GM12878 (cell line): ENCODE data around the gene EWSR1.

ENCODE experiments used
- CTCF ChIP-seq, 3 experiments: IDR thresholded peaks in 2 of 3; conservative IDR thresholded peaks in 1 of 3; 2 replicates each; pipeline ENCODE4 v1.5.1; 2011; ENCODE audit warnings: low read depth in 3 of 3, low read length in 3 of 3, mild to moderate bottlenecking in 3 of 3, control low read depth in 2 of 3, moderate library complexity in 2 of 3, inconsistent platforms in 1 of 3, mixed read lengths in 1 of 3; ENCODE audit not compliant: control insufficient read depth in 2 of 3, insufficient read depth in 1 of 3; ENCODE audit errors: extremely low read depth in 1 of 3
- NBN ChIP-seq: fragments of 450-650 bp; IDR thresholded peaks from 2 replicates; pipeline ENCODE4 v1.6.1; 2016
- NR2C2 ChIP-seq: IDR thresholded peaks from 2 replicates; pipeline ENCODE4 v1.6.1; 2011; ENCODE audit warnings: borderline replicate concordance, low read depth; ENCODE audit not compliant: control insufficient read depth, insufficient read length
- POLR2A ChIP-seq: IDR thresholded peaks from 2 replicates; pipeline ENCODE4 v1.6.1; 2011; ENCODE audit warnings: low read depth, mild to moderate bottlenecking, low read length
- POLR2AphosphoS5 ChIP-seq: IDR thresholded peaks from 2 replicates; pipeline ENCODE4 v1.6.1; 2011; ENCODE audit warnings: mild to moderate bottlenecking, low read length, inconsistent platforms
- RCOR1 ChIP-seq: conservative IDR thresholded peaks from 2 replicates; pipeline ENCODE4 v1.6.1; 2012; ENCODE audit warnings: low read depth, low read length, improper control_type of control experiment
- SMAD5 ChIP-seq: IDR thresholded peaks from 2 replicates; pipeline ENCODE4 v1.6.1; 2016; ENCODE audit warnings: antibody characterized with exemption, low read depth
- TCF7 ChIP-seq: IDR thresholded peaks from 2 replicates; pipeline ENCODE4 v1.6.1; 2014; ENCODE audit warnings: antibody characterized with exemption, borderline replicate concordance
- ZBTB40 ChIP-seq: fragments of 450-650 bp; IDR thresholded peaks from 2 replicates; pipeline ENCODE4 v1.6.1; 2016; ENCODE audit warnings: mild to moderate bottlenecking, moderate library complexity, borderline replicate concordance
- ZSCAN29 ChIP-seq: fragments of 450-650 bp; IDR thresholded peaks from 2 replicates; pipeline ENCODE4 v1.6.1; 2017; ENCODE audit warnings: mild to moderate bottlenecking, moderate library complexity

GRCh38 chr22:29300467-29300806 is 32.4 kb downstream of the EWSR1 start:
- no peak for TF ChIP-seq POLR2A
- no peak for TF ChIP-seq CTCF (IDR thresholded peaks at IDR 0.05 in 2 of 3, conservative IDR thresholded peaks at IDR 0.05 in 1 of 3; ENCODE audit: control insufficient read depth in 2 of 3, extremely low read depth in 1 of 3, insufficient read depth in 1 of 3, low read depth in 3 of 3, low read length in 3 of 3)
- TF ChIP-seq SMAD5, result no peak
- no peak for TF ChIP-seq NBN
- no peak for TF ChIP-seq ZSCAN29
- no peak for TF ChIP-seq NR2C2
- no peak for TF ChIP-seq RCOR1
- TF ChIP-seq POLR2AphosphoS5, result no peak; the same call in 1 of the 2 replicates
- TF ChIP-seq TCF7, result no peak
- TF ChIP-seq ZBTB40, result no peak
